ENCODE results near the gene WLS. TPM values are rescaled to one million over a fixed set of nuclear protein-coding genes. Genes with fewer than 3 reads are reported as not detected.

The WLS gene
- total and polyA plus RNA-seq, 4 experiments from 2014 or later, result not detected

DNA sequence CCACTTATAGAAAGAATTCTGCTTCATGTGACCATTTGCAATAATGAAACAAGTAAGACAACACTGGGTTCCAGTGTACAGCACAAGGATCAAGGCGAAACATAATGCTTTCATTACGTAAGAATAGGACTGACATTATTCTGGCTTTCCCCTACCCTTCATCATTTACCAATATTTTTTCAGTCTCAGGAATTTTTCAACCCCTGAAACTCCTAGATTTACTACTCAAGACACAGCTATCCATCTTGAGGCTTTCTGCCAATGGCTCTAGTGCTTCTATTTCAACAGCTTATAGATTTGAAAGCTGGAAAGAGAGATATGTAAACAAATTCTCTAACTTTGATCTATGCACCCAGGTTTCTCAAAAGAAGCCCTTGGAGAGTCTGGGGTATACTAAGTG, 48.4 kb downstream of the WLS start:
- Histone ChIP-seq H3K36me3 (ENCODE audit: insufficient read depth, low read length) (no peaks in the 10 kb centered on the region), H3K4me3 (ENCODE audit: low read length in 2 of 2) (no peak overlapping the region), H3K9me3 (ENCODE audit: control insufficient read depth in 1 of 2, low read length in 2 of 2) (no peaks in the 10 kb centered on the region), H3K4me1 (ENCODE audit: insufficient read depth, low read length) (no peaks in the 10 kb centered on the region), H3K27me3 (ENCODE audit: insufficient read depth, low read length) (no peaks in the 10 kb centered on the region), H3K27ac (ENCODE audit: low read depth, low read length) (no peak overlapping the region)
- DNase-seq, result no peak
- no peaks in the 10 kb centered on the region for H3K4me1 Mint-ChIP-seq
- no peak overlapping the region for H3K27ac Mint-ChIP-seq
- H3K27me3 Mint-ChIP-seq, result peaks cover 0 to 1% of the 10 kb centered on the region in 2 donors
- no peaks in the 10 kb centered on the region for H3K36me3 Mint-ChIP-seq
- peaks cover 0 to 4% (median 0%) of the 10 kb centered on the region in 8 donors for H3K9me3 Mint-ChIP-seq
- no peak overlapping the region for H3K4me3 Mint-ChIP-seq
- ChIA-PET CTCF (ENCODE audit: partially characterized antibody) (no interaction called here), POLR2A (ENCODE audit: partially characterized antibody) (no interaction called here)
- intact Hi-C loops (cut with micrococcal nuclease), result no loop called here

DNA sequence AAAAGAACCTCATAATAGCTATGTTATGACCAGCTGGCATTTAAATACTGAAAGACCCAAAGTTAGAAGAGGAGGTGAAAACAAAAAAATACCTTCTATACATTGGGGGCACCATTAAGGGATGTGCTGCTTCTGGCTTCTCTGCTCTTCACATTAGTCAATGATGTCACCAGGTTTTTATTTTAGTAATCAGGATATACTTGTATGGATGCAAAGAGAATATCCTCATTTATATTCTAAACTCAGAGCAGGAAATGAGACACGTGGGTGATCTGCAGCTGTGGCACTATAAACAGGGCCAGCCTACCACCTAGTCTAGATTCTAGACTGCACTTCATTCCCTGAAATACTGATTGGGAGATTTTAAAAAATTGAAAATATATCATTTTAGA, 51.2 kb downstream of the WLS start:
- DNase-seq, result no peak

DNA sequence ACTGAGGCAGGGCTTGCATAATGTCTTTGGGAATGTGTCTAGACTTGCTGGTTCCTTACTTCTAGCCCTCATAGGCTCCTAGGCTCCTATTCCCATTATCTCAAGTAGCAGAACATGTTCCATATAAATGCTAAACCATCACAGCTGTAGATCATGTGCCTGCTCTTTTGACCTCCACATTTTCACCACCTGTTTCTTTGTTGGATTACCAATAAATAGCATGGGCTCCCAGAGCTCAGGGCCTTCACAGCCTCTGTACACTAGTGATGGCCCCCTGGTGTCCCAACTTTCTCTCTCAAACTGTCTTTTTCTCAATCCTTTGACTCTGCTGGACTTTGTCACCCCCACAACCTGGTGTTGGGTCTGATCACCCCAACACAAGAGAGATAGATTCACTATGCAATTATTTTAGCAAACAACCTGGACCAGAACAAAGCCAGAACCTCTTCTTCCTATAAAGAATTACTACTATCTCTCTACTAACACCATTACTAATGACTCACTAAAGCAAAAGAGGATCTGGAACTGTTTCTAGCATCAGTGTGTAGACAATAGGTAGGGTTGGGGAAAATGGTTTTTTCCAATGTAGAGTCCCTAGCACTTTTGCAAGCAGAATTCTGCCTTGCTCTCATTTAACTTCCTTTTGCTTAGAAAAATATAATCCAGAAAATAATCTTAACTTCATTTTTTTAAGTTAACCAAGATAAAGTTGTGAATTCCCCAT, 51.7 kb downstream of the WLS start:
- H3K36me3 ChIP-seq (ENCODE audit: insufficient read depth, low read length), result no peaks in the 10 kb centered on the region
- Mint-ChIP-seq H3K27ac (no peak overlapping the region), H3K27me3 (peaks cover 0 to 1% of the 10 kb centered on the region in 2 donors), H3K9me3 (peaks cover 0 to 4% (median 0%) of the 10 kb centered on the region in 8 donors), H3K36me3 (no peaks in the 10 kb centered on the region), H3K4me3 (no peak overlapping the region), H3K4me1 (no peaks in the 10 kb centered on the region)
- no peak for DNase-seq
- ChIA-PET CTCF (ENCODE audit: partially characterized antibody) (no interaction called here), POLR2A (ENCODE audit: partially characterized antibody) (no interaction called here)
- no peak overlapping the region for H3K27ac ChIP-seq (ENCODE audit: low read depth, low read length)
- H3K27me3 ChIP-seq (ENCODE audit: insufficient read depth, low read length), result no peaks in the 10 kb centered on the region
- H3K9me3 ChIP-seq (ENCODE audit: control insufficient read depth in 1 of 2, low read length in 2 of 2), result no peaks in the 10 kb centered on the region
- H3K4me3 ChIP-seq (ENCODE audit: low read length in 2 of 2), result no peak overlapping the region
- H3K4me1 ChIP-seq (ENCODE audit: insufficient read depth, low read length), result no peaks in the 10 kb centered on the region
- intact Hi-C loops (cut with micrococcal nuclease), result no loop called here

More for the DNA sequence above, 51.2 kb downstream of the WLS start:
- Histone ChIP-seq H3K4me3 (ENCODE audit: low read length in 2 of 2) (no peak overlapping the region), H3K4me1 (ENCODE audit: insufficient read depth, low read length) (no peaks in the 10 kb centered on the region), H3K27me3 (ENCODE audit: insufficient read depth, low read length) (no peaks in the 10 kb centered on the region), H3K36me3 (ENCODE audit: insufficient read depth, low read length) (no peaks in the 10 kb centered on the region), H3K27ac (ENCODE audit: low read depth, low read length) (no peak overlapping the region), H3K9me3 (ENCODE audit: control insufficient read depth in 1 of 2, low read length in 2 of 2) (no peaks in the 10 kb centered on the region)
- no peak overlapping the region for H3K4me3 Mint-ChIP-seq
- intact Hi-C loops (cut with micrococcal nuclease), result no loop called here
- H3K9me3 Mint-ChIP-seq, result peaks cover 0 to 4% (median 0%) of the 10 kb centered on the region in 8 donors
- no peak overlapping the region for H3K27ac Mint-ChIP-seq
- H3K4me1 Mint-ChIP-seq, result no peaks in the 10 kb centered on the region
- H3K27me3 Mint-ChIP-seq, result peaks cover 0 to 1% of the 10 kb centered on the region in 2 donors
- ChIA-PET CTCF (ENCODE audit: partially characterized antibody) (no interaction called here), POLR2A (ENCODE audit: partially characterized antibody) (no interaction called here)
- no peaks in the 10 kb centered on the region for H3K36me3 Mint-ChIP-seq

DNA sequence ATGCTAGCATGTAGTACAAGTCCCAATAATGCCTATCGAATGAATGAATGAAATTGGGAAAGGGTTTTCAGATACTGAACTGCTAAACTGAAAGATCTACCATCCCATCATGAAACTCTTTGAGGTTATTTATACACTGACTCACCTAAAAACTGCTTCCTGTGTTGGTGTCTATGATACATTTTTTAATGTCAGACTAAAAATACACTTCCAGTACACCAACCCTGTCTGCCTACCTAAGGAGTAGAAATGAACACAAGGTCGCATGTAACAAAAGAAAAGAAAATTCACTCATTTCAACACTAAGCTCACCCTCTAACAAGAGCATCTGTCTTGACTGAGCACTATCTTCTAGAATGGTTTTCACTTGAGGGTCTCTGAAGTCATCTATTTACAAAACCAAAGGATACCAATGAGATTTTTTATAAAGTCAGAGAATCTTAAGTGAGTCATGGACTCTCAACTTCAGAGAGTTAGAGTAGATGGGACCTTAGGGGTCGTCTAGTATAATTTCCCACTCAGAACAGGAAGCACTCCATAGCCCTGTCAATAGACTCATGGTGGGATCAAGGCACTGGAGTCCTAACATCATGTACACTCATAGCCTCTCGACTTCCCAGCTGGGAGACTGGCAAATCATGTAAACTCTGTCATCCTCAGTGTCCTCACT, 53.4 kb downstream of the WLS start:
- Histone ChIP-seq H3K4me1 (ENCODE audit: insufficient read depth, low read length) (no peaks in the 10 kb centered on the region), H3K27ac (ENCODE audit: low read depth, low read length) (no peak overlapping the region), H3K9me3 (ENCODE audit: control insufficient read depth in 1 of 2, low read length in 2 of 2) (no peaks in the 10 kb centered on the region), H3K4me3 (ENCODE audit: low read length in 2 of 2) (no peak overlapping the region), H3K36me3 (ENCODE audit: insufficient read depth, low read length) (no peaks in the 10 kb centered on the region), H3K27me3 (ENCODE audit: insufficient read depth, low read length) (no peaks in the 10 kb centered on the region)
- intact Hi-C loops (cut with micrococcal nuclease), result no loop called here
- H3K27me3 Mint-ChIP-seq, result no peaks in the 10 kb centered on the region
- no peaks in the 10 kb centered on the region for H3K36me3 Mint-ChIP-seq
- no peak overlapping the region for H3K4me3 Mint-ChIP-seq
- H3K9me3 Mint-ChIP-seq, result peaks cover 0 to 4% (median under 1%) of the 10 kb centered on the region in 8 donors
- CTCF ChIA-PET (ENCODE audit: partially characterized antibody), result no interaction called here
- no peak overlapping the region for H3K27ac Mint-ChIP-seq
- POLR2A ChIA-PET (ENCODE audit: partially characterized antibody), result no interaction called here
- no peak for DNase-seq
- no peaks in the 10 kb centered on the region for H3K4me1 Mint-ChIP-seq

DNA sequence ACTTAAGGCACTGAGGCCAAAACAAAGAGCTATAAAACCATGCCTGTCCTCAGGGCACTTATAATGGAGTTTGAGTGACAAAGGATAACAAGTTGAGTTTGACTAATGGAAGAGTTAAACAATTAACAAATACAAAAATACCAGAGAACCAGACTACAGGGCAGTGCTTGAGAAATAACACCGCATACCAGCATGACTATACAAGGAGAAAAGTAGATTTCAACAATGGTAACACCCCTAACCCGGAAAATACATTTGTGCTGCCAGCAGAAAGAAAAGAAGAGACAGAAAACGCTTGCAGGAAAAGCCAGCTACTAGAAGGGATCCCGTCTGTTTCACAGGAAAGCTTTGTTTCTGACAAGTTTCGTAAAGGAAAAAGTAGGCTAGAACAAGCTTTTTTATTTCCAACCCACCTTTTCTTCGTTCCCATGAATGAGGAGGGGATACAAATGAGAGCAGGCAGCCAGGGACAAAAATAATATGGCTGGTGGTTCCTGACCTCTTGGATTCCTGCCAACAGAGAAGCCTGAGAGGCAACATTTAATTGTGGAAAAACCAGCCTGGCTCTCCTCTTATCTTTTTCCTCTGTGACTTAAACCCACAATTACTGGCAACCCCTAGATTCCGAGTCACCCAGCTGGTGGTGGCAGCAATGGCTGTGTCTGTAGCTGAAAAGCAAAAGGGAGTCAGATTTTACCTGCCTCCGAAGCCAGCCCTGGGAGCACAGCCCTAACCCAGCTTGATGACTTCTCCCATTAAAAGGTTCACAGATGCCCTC, 56.5 kb downstream of the WLS start:
- H3K4me3 ChIP-seq (ENCODE audit: low read length in 2 of 2), result no peak overlapping the region
- Mint-ChIP-seq H3K27ac (no peak overlapping the region), H3K4me3 (no peak overlapping the region), H3K9me3 (peaks cover 0 to 5% (median under 1%) of the 10 kb centered on the region in 8 donors), H3K4me1 (no peaks in the 10 kb centered on the region), H3K27me3 (no peaks in the 10 kb centered on the region), H3K36me3 (no peaks in the 10 kb centered on the region)
- ChIA-PET POLR2A (ENCODE audit: partially characterized antibody) (no interaction called here), CTCF (ENCODE audit: partially characterized antibody) (no interaction called here)
- no peak overlapping the region for H3K27ac ChIP-seq (ENCODE audit: low read depth, low read length)
- intact Hi-C loops (cut with micrococcal nuclease), result no loop called here
- DNase-seq, result no peak
- H3K27me3 ChIP-seq (ENCODE audit: insufficient read depth, low read length), result no peaks in the 10 kb centered on the region
- H3K4me1 ChIP-seq (ENCODE audit: insufficient read depth, low read length), result no peaks in the 10 kb centered on the region
- no peaks in the 10 kb centered on the region for H3K9me3 ChIP-seq (ENCODE audit: control insufficient read depth in 1 of 2, low read length in 2 of 2)
- H3K36me3 ChIP-seq (ENCODE audit: insufficient read depth, low read length), result no peaks in the 10 kb centered on the region

DNA sequence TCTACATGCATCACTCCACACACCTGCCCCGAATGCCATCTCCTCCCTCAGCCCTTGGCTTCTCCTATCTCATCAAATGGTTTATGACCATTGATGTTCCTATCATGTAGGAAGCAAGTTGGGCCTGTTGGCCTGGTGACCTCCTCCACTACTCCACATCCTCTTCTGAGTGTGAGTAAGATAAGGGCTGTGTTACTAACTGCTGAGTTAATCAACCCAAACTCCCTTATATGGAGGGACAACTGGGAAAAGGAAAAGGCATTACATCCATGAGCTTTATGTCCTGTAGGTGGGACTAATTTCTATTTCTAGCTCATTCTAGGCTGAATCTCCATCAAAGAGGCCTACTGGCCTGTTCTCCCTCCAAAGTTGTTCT, 57.6 kb downstream of the WLS start:
- Histone ChIP-seq H3K36me3 (ENCODE audit: insufficient read depth, low read length) (no peaks in the 10 kb centered on the region), H3K4me3 (ENCODE audit: low read length in 2 of 2) (no peak overlapping the region), H3K27ac (ENCODE audit: low read depth, low read length) (no peak overlapping the region), H3K4me1 (ENCODE audit: insufficient read depth, low read length) (no peaks in the 10 kb centered on the region), H3K9me3 (ENCODE audit: control insufficient read depth in 1 of 2, low read length in 2 of 2) (no peaks in the 10 kb centered on the region), H3K27me3 (ENCODE audit: insufficient read depth, low read length) (no peaks in the 10 kb centered on the region)
- no peak for DNase-seq
- H3K27ac Mint-ChIP-seq, result no peak overlapping the region
- H3K36me3 Mint-ChIP-seq, result no peaks in the 10 kb centered on the region
- H3K4me1 Mint-ChIP-seq, result no peaks in the 10 kb centered on the region
- H3K9me3 Mint-ChIP-seq, result peaks cover 0 to 9% (median 2%) of the 10 kb centered on the region in 8 donors
- H3K4me3 Mint-ChIP-seq, result no peak overlapping the region
- ChIA-PET POLR2A (ENCODE audit: partially characterized antibody) (no interaction called here), CTCF (ENCODE audit: partially characterized antibody) (no interaction called here)
- H3K27me3 Mint-ChIP-seq, result no peaks in the 10 kb centered on the region
- intact Hi-C loops (cut with micrococcal nuclease), result no loop called here

DNA sequence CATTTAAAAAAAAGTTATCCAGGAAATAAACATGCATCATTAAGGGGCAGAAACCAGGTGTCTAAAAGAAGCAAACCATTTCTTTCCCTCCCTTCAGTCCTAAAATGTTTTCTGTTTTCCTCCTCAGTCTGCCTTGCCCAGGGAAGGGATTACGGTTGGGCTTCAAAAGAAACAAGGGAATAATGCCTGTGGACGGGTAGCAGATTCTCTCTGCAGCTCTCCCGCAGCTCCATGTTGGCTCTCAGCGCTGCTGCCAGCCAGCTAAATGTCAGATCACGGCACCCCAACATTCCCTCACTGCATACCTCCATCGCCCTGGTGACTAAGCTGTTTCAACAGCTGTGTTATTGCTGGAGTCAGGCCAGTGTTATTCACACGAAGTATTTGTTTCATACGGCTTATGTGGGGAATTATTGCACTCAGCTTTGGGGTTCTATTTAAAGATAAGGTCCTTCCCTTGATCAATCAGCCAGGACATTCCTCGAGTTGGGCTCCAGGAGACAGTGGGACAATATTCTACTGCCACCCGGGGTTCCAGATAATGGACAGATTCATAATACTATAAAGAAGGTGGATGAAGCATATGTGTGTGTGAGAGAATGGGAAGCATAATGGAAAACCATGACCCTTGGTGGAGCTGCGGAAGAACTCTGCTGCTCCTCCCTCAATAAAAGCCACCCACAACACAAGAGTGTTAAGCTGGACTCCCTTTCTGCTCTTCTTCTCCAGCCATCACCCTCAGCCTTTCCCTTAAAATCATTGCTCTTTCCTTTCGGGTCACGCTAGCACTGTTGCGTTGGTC, 58.2 kb downstream of the WLS start:
- Mint-ChIP-seq H3K4me3 (no peak overlapping the region), H3K36me3 (no peaks in the 10 kb centered on the region), H3K4me1 (no peaks in the 10 kb centered on the region), H3K27ac (no peak overlapping the region), H3K9me3 (peaks cover 0 to 9% (median 3%) of the 10 kb centered on the region in 8 donors), H3K27me3 (peaks cover 0 to 3% of the 10 kb centered on the region in 2 donors)
- H3K4me1 ChIP-seq (ENCODE audit: insufficient read depth, low read length), result no peaks in the 10 kb centered on the region
- no peak for DNase-seq
- CTCF ChIA-PET (ENCODE audit: partially characterized antibody), result no interaction called here
- H3K9me3 ChIP-seq (ENCODE audit: control insufficient read depth in 1 of 2, low read length in 2 of 2), result no peaks in the 10 kb centered on the region
- no peak overlapping the region for H3K4me3 ChIP-seq (ENCODE audit: low read length in 2 of 2)
- no peak overlapping the region for H3K27ac ChIP-seq (ENCODE audit: low read depth, low read length)
- H3K27me3 ChIP-seq (ENCODE audit: insufficient read depth, low read length), result no peaks in the 10 kb centered on the region
- intact Hi-C loops (cut with micrococcal nuclease), result no loop called here
- POLR2A ChIA-PET (ENCODE audit: partially characterized antibody), result no interaction called here
- H3K36me3 ChIP-seq (ENCODE audit: insufficient read depth, low read length), result no peaks in the 10 kb centered on the region

Data from CD4-positive, alpha-beta memory T cell (primary cell).